Endometrial microvascular endothelial cells (primary cell): ENCODE measurements around the gene FFAR2. TPM values are rescaled to one million over a fixed set of nuclear protein-coding genes. Genes with fewer than 3 reads are reported as not detected.
"Not testable (repeated sequence)": the region's sequence is repeated elsewhere in the genome, so short reads cannot be mapped to it uniquely, and the experiment has no call there.

Source experiments
- in situ Hi-C: cut with HindIII; loops from 2 replicates; pipeline ENCODE4 v1.10.0; 2017; ENCODE audit warnings: low sequenced_read_pairs, low pct_unique_long_range_greater_than_20kb; ENCODE audit errors: inconsistent ontology term
- total RNA-seq: library from RNA; depleted of rRNA; stranded (reverse); fragments of >200 nt; gene quantifications from one replicate; pipeline ENCODE4 v1.2.3, GENCODE V29; 2015; ENCODE audit errors: inconsistent ontology term

The FFAR2 gene
- total RNA-seq, 1 donor from 2014 or later, result not detected

DNA sequence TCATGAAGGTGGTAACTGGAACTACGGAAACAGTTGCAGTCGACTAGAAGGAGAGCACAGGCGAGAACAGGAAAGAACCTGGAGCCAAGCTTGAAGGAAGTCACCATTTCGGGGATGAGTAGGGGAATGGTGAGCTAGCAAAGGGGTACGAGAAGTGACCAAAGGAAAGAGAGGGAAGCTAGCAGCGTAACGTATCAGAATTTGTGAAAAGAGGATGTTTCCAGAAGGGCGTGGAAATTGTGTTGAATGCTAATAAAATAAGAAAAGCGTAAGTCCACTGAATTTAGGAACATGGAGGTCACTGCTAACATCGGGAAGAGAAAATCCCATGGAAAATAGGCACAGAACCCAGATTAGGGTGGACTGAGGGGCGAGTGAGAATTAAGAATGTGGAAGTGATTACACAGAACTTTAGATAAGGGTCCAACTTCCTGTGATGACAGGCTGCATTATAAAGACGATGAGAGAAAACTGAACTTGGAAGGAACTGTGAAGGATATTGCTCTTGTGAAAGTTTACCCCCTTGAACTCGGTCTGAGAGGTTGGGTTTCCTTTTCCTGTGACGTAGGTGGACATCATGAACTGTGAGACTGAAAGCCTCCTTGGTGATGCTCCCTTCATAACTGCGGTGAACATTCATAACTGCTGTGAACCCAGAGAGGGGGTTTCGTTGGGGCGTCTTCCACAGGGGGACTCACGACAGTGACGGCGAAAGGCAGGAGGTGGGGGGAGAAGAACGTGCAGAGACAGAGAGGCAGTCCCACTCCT, 2.0 kb upstream of the FFAR2 start:
- in situ Hi-C loops, result no loop called here

DNA sequence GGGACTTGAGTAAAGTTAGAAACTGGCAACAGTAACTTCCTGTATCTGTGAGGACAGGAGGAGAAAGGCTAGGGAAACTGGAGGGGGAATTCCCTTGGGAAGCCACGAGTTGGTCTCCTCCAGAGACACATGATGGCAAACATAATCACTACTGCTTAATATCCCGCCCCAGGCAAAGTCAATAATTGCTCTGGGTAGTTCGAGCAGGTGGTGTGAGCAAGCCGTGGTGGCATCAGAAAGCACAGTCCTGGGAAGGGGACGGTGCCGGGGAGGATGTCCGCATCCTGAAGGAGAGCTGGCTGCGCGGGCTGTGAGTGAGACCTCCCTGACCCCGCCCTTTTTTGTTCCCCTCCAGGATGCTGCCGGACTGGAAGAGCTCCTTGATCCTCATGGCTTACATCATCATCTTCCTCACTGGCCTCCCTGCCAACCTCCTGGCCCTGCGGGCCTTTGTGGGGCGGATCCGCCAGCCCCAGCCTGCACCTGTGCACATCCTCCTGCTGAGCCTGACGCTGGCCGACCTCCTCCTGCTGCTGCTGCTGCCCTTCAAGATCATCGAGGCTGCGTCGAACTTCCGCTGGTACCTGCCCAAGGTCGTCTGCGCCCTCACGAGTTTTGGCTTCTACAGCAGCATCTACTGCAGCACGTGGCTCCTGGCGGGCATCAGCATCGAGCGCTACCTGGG, 1.4 kb downstream of the FFAR2 start:
- in situ Hi-C loops, result no loop called here

DNA sequence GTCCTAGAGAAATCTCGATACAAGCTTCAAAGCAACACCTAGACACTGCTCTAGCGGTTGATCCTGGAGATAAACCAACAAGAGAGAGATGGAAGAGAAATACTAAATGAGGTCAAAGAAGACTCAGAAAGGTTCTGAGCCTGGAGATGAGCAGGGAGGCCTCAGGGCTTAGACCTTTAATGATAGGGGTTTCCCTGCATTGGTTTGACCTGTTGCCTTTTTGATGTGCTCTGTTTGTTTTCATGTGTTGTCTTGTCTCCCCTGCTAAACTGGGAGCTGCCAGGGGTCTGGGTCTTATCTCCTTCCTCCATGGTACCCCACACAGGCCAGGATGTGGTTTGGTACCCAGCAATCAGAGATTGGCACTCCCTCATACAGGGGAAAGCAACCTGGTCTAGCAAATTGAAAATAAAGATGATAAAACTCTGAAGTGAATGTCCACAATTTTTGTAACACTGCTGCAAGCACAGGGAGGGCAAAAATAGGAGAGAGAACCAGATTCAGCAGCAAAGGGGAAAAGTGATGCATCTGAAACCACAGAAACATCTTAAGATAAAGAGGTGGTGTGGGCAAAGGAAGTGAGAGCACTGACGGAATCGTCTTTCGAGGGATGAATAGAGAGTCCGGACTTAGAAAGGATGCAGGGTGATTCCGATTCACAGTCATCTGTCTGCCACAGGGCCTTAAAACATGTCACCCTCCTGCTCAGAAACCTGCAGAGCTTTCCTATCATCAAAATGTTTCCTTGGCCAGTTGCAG, 3.5 kb downstream of the FFAR2 start:
- in situ Hi-C loops, result no loop called here

DNA sequence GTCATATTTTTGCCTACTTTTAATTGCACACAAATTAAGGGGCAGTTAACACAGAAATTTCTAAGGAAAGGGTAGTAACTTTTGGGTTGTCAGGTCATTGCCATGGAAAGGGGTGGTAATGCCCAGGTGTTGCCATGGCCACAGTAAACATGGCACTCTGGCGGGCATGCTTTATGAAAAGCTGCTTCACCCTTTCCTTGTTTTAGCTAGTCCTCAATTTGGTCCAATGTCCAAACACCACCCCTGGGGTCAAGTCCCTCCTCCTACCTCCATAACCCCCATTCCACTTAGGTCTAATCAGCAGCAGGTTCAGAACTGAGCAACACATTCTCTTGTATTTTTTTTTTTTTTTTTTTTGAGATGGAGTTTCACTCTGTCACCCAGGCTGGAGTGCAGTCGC, 6.6 kb downstream of the FFAR2 start:
- in situ Hi-C loops, result no loop called here

DNA sequence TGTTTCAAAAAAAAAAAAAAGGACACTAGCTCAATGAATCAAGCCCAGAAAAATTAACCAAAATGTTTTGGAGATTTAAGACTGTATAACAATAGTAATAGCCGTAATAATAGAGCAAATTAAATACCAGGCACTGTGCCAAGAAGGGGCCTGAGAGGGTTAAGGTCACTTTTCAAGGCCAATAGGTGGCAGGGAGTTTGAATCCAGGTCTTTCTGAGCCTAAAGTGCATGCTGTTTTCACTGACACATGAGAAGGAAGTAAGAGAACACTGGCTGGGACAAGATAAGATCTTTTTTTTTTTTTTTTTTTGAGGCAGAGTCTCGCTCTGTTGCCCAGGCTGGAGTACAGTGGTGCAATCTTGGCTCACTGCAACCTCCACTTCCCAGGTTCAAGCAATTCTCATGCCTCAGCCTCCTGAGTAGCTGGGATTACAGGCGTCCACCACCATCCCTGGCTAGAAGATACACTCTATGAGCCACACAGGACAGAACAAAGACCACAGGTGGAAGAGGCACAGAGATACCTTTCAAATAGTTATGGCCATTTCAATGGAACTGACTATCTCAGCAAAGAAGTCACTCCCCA, 7.7 kb downstream of the FFAR2 start:
- in situ Hi-C loops, result no loop called here

DNA sequence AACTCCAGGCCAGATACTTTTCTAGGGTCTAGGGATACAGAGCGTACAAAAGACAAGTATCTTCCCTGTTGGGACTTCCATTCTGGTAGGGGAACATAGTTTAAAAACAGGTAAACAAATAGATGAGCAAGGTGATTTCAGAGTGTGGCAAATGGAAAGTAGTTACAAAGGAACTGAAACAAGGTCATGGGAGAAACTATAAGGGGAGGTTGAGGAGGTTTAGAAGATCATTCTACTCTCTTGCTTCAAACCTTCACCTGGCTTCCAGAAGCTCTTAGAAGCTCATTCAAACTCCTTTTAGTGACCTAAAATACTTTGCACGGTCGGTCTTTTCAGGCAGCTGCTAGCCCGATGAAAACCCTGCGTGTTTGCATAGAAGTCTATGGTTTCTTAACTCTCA, 9.1 kb downstream of the FFAR2 start:
- in situ Hi-C loops, result no loop called here

DNA sequence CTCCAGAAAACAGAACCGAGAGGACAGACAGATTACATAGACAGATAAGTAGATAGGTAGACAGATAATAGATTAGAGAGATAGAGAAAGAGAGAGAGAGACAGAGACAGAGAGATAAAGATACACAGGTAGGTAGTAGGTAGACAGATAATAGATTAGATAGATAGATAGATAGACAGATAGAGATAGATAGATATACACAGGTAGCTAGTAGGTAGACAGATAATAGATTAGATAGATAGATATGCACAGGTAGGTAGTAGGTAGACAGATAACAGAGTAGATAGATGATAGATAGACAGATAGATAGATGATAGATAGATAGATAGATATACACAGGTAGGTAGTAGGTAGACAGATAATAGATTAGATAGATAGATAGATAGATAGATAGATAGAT, 10.1 kb downstream of the FFAR2 start:
- in situ Hi-C loops, result no loop called here

DNA sequence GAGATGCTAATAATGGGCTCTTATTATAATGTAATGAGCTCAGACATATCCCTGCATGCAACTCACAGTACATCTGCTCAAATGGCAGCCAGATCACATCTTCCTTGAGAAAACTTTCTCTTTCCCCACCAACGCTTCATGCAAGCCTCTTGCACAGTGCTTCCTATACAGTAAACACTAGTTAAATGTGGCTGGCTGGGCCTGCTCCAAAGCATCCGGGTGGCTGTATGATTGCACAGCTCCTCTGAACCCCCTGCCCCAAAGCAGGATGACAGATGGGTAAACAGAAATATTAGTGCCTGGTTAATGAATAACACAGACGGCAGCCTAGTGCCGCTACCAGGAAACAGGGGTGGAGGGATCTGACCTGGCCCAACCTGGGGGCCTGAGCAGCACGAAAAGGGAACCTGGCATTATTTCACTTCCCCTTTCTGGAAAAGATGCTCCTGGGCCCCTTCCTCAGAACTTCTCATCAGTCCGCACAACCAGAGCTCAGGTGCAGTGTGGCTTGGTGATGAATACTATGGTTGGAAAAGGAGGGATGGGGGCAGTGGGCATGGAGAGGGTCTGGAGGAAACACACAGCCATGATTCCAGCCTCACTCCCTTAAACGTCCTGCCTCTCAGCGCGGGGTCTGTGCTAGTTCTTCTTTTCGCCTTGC, 10.8 kb downstream of the FFAR2 start:
- in situ Hi-C loops, result no loop called here

DNA sequence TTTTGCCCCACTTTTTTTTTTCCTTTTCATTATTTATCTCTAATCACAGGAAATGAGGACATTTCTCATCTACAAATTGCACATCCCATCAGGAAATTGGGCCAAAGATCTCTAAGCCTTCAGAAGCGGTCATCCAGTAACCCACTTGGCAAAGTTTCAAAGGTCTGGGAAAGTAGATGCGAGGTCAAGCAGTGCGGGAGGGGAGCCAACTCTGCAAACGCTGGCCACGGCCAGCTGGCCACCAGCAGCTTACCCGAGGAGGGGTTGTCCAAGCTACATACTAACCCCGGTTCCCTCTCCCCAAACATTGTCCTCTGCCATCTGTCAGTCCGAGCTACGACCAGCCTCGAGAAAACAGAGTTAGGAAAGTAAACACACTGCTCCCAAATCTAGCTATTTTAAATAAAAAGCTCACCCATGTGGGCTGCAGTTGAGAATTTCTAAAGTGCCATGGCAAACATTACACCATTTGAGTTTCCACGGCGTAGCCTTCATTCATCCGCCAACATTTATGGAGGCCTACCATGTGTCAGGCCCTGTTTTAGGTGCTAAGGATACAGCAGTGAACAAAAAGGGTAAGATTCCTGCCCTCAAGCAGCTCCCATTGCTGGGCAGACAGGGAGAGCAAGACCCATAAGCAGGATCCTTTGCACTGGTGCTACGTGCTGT, 11.5 kb downstream of the FFAR2 start:
- in situ Hi-C loops, result no loop called here

DNA sequence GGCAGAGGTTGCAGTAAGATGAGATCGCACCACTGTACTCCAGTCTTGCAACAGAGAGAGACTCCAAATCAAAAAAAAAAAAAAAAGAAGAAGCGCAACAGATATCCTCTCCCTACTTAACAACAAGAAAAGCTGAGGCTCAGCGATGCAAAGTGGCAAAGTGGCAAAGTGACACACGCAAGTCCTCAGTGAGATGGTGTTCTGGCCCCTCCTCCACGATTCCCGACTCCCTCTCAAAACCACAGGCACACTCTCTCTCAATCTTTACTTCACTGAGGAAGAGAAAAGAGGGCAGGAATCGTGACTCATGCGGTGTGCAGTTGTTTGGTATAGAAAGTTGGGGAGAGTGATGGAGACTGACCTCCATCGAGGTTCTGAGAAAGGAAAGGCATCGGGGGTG, 12.6 kb downstream of the FFAR2 start:
- in situ Hi-C loops, result no loop called here

DNA sequence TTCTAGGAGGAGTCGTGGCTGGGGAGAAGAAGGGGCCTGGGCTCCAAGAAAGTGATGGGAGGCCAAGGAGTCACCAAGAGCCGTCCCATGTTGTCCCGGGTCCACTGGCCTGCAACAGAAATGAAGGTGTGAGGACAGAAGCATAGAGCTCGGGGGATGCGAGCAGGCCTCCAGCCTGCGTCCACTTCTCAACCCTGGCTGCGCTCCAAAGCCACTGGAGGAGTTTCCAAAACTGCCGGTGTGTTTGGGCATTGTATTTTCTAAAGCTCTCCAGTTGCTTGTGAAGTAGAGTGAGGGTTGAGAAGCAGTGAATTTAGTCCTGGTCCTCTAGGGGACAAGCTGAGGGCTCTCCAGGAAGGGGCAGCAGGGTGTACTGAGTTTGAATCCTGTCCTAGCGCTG, 13.0 kb downstream of the FFAR2 start:
- in situ Hi-C loops, result no loop called here

DNA sequence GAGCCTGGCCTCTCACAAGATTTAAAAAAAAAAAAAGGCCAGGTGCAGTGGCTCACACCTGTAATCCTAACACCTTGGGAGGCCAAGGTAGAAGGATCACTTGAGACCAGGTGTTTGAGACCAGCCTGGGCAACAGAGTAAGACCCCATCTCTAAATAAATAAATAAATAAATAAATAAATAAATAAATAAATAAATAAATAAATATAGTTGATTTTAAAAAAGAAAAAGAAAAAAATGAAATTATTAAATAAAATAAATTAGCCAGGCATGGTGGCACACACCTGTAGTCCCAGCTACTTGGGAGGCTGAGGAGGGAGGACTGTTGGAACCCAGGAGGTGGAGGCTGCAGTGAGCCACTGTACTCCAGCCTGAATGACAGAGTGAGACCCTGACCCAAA, 13.7 kb downstream of the FFAR2 start:
- in situ Hi-C loops, result not testable (repeated sequence)

DNA sequence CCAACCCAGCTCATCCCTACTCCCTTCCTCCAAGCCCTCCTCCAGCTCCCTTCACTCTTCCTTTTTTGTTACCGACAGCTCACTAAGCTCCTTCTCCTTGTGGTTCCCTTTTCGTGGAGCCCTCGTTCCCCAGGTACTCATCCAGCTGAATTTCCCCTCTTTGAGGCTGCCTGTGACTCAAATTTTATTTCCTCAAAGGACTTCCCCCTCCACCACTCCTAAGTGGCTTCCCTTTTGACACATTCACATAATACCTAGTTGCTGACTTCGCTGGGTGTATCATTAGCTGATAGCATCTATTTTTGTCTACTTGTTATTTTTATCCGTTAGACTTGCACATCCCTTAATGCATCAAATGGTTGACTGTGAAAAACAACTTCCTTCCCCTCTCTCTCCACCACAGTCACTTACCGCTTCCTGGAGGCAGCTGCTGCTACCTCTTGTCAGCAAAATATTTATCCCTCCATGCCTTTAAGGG, 14.5 kb downstream of the FFAR2 start:
- in situ Hi-C loops, result no loop called here

DNA sequence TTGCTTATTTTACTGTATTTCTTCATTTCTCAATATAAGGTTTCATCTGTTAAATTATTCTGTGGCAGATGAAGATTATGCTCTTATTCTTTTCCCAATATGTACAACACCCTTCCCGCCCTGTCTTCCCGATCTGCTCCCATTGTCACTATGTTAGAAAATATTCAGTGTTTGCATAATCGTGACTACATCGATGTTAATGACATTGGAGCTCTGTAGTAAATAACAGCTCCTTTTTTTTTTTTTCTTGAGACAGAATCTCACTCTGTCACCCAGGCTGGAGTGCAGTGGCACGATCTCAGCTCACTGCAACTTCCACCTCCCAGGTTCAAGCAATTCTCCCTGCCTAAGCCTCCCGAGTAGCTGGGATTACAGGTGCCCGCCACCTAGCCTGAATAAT, 14.9 kb downstream of the FFAR2 start:
- in situ Hi-C loops, result not testable (repeated sequence)

DNA sequence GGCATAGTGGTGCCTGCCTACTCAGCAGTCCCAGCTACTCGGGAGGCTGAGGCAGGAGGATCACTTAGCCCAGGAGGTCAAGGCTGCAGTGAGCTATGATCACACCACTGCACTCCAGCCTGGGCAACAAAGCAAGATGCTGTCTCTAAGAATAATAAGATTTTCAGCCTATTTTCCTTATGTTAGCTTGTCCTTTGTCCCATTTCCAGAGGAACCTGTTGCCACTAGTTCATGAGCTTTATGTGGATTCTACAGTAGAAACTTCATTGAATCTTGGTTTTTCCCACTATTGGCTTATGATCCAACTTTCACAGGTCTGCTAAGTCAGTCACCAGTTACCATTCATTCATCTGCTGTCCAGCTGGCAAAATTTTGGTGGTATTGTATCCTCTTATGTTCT, 18.2 kb downstream of the FFAR2 start:
- in situ Hi-C loops, result no loop called here

DNA sequence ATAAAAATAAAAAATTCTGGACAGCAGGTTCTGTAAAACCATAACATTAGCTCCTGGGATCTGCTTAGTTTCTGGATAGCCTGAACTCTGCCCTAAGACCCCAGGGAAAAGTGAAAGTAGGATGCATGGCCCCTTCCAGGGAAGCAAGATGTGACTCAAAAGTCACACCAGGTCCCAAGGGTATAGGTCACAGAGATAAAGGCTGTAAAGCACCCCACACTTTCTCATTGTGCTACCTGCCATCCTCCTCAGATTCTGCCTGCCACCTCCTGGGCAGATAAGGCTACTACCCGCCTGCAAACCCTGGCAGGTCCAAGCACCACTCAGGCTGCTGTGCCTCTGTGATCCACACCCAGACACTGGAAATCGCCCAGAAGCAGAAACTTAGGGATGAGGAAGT, 20.6 kb downstream of the FFAR2 start:
- in situ Hi-C loops, result no loop called here

DNA sequence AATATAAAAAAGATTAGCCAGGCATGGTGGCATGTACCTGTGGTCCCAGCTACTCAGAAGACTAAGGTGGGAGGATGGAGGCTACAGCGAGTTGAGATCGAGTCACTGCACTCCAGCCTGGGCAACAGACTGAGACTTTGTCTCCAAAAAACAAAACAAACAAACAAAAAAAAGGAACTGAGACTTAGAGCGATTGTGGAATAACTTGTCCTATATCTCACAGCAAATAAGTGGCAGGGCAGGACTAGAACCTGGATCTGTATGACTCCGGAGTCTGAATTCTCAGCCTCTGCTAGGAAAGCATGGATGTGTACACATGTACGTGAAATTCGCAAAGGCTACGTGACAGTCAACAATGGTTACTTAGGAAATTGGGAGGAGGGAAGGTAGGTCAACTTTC, 22.1 kb downstream of the FFAR2 start:
- in situ Hi-C loops, result no loop called here

DNA sequence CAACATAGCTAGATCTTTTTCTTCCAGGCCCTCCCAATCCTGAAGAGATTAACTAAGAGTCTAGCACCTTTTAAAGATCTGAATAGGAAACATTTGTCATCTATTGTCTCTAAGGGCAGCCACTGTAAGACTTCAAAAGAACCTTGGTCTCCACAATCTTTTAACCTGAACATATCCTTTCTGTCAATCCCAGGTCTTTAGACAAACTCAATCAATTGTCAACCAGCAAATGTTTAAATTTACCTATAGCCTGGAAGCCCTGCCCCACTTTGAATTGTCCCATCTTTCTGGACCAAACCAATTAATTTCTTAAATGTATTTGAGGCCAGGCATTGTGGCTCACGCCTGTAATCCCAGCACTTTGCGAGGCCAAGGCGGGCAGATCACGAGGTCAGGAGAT, 23.0 kb downstream of the FFAR2 start:
- in situ Hi-C loops, result not testable (repeated sequence)
